Lung microvascular endothelial cell (primary cell): ENCODE measurements around the gene ZFR2. TPM values are rescaled to one million over a fixed set of nuclear protein-coding genes. Genes with fewer than 3 reads are reported as not detected.
"Not testable (repeated sequence)": the region's sequence is repeated elsewhere in the genome, so short reads cannot be mapped to it uniquely, and the experiment has no call there.

Experiments used
- DNase-seq, 2 donors: peaks; one replicate each; pipeline versions ENCODE4 v3.0.0 to v3.0.0-alpha.2; 2010; ENCODE audit warnings: low read depth in 2 of 2
- total RNA-seq: library from RNA; depleted of rRNA; stranded (reverse); fragments of >200 nt; gene quantifications from 2 replicates; pipeline ENCODE4 v1.2.1, GENCODE V29; 2014

ZFR2 gene
- not detected in 2 replicates for total RNA-seq

DNA sequence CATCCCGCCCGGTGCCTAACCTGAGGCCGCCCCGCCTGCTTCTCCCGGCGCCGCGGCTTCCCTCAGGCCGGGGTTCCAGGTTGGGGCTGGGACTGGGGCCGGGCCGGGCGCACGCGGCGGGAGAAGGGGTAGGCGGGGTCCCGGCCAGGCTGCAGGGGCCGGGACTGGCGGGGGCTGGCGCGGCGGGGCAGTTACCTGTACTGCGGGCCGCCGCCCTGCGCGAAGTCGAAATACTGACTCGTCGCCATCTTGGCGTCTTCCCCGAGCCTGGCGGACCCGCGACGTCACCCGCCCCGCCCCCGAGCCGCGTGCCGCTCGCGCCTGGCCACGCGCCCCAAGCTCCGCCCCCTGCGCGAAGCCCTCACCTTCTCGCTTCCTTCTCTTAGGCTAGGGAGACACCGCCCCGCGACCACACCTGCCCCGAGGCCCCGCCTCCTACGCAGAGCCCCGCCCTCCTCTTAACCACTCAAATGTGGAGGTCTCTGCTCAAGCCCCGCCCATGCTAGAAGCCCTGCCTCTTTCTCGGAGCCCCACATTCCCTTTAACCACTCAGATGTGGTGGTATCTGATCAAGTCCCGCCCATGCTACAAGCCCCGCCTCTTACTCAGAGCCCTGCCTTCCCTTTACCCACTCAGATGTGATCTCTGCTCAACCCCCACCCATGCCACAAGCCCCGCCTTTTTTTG is at the start of gene ZFR2:
TSS of gene ZFR2 (minus strand) at position 269 of the 687 bp plus-strand sequence. CDS start at position 248, 21 bp downstream.
- no peak for DNase-seq

DNA sequence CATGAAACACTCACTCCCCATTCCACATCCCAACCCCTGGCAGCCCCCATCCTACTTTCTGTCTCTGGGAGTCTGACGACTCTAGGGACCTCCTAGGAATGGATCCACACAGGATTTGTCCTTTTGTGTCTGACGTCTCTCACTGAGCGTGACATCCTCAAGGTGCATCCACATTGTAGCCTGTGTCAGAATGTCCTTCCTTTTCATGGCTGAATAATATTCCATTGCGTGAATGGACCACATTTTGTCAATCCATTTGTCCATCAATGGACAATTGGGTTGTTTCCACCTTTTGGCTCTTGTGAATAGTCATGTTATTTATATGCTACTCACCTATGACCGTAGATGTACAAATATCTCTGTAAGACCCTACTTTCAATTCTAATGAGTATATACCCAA is 47.2 kb upstream of the ZFR2 start:
- no peak for DNase-seq

DNA sequence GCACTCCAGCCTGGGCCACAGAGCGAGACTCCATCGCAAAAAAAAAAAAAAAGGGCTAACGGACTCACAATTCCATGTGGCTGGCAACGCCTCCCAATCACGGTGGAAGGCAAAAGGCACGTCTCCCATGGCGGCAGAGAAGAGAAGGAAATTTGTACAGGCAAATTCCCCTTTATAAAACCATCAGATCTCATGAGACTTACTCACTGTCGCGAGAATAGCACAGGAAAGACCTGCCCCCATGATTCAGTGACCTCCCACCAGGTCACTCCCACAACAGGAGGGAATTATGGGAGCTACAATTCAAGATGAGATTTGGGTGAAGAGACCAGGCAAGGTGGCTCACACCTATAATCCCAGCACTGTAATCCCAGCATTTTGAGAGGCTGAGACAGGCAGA is 45.4 kb upstream of the ZFR2 start:
- DNase-seq = no peak

- no peak for DNase-seq
These were observed 41.3 kb upstream of the ZFR2 start for GRCh38 chr19:3910105-3910504.

GRCh38 chr19:3908266-3909054 is 39.6 kb upstream of the ZFR2 start:
- DNase-seq = no peak

DNA sequence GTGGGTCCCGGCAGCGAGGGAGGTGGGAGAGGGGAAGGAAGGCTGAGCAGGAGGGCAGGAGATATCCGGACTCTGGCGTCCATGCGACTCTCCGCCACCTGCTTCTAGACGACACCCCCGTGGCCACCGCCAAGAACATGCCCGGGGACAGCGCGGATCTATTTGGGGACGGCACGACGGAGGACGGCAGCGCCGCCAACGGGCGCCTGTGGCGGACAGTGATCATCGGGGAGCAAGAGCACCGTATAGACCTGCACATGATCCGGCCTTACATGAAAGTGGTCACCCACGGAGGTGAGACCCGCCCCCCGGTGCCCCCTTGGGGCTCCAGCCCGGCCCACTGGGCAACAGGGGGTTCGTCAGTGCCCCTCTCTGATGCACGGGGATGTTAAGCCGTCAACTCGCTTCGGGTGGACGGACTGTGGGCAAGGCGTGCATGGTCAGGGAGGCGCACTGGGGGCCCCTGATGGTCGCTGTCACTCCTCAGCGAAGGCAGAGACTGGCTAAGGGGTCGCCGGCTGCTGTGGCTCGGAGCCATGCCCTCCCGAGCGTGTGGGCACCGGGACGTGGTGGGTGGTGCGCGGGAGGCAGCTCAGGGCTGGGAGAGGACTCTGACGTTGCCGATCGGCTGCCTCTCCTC is 38.9 kb upstream of the ZFR2 start:
- no peak for DNase-seq

DNA sequence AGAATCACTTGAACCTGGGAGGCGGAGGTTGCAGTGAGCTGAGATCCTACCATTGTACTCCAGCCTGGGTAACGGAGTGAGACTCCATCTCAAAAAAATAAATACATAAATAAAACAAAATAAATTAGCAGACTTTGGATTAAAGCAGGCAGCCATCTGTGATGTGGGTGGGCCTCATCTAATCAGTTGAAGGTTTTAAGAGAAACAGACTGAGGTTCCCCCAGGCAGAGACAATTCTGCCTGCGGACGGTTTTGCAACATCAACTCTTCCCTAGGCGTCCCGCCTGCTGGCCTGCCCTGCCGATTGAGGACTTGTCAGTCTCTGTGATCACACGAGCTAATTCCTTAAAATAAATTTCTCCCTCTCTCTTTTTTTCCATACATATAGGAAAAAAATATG is 35.4 kb upstream of the ZFR2 start:
- no peak for DNase-seq

GRCh38 chr19:3902317-3902973 is 33.6 kb upstream of the ZFR2 start:
- DNase-seq = peak in 1 of 2 donors; percentile 11

- DNase-seq = no peak
These were observed 30.9 kb upstream of the ZFR2 start for GRCh38 chr19:3899531-3900294.

DNA sequence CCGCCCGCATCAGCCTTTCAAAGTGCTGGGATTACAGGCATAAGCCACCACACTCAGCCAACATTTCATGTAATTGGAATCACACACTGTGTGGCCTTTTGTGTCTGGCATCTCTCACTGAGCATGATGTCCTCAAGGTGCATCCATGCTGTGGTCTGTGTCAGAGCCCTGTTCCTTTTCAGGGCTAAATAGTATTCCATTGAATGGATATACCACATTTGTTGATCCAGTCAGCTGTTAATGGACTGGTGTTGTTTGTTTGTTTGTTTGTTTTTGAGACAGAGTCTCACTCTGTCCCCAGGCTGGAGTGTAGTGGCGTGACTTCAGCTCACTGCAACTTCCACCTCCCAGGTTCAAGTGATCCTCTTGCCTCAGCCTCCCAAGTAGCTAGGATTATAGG is 29.6 kb upstream of the ZFR2 start:
- no peak for DNase-seq

DNA sequence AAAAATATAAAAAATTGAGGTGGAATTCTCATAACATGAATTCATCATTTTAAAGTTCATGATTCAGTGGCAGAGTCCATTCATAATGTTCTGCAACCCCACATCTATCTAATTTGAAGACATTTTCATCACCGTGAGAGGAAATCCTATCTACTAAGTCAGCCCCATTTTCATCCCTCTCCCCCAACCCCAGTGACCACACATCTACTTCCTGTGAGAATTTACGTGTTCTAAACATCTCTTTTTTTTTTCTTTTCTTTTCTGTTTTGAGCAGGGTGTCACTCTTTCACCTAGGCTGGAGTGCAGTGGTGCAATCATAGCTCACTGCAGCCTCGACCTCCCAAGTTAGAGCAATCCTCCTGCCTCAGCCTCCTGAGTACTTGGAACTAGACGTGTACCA is 29.1 kb upstream of the ZFR2 start:
- no peak for DNase-seq

DNA sequence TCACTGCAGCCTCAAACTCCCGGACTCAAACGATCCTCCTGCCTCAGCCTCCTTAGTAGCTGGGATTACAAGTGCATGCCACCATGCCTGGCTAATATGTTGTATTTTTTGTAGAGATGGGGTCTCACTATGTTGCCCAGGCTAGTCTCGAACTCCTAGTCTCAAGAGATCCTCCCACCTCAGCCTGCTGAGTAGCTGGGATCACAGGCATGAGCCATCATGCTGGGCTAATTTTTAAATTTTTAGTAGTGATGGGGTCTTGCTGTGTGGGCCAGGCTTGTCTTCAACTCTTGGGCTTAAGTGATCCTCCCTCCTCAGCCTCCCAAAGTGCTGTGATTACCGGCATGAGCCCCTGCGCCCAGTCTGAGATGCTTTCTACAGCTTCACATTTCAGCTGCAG is 26.9 kb upstream of the ZFR2 start:
- no peak for DNase-seq

DNA sequence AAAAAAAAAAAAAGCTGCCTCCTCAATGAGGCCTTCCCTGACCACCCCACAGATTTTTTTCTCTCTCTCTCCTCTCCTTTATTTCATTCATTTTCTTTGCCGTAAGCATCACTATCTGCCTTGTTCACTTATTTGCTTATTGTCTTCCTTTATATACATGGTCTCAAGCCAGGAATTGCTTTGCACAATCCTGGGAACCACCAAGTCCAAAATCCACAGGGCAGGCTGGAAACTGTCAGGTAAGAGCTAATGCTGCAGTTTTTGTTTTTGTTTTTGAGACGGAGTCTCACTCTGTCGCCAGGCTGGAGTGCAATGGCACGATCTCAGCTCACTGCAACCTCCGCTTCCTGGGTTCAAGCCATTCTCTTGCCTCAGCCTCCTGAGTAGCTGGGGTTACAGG is 26.1 kb upstream of the ZFR2 start:
- DNase-seq = not testable (repeated sequence)

GRCh38 chr19:3893509-3894179 is 24.8 kb upstream of the ZFR2 start:
- DNase-seq = no peak

GRCh38 chr19:3890591-3890990 is 21.8 kb upstream of the ZFR2 start:
- no peak for DNase-seq

- DNase-seq = no peak
These were observed 13.2 kb upstream of the ZFR2 start for GRCh38 chr19:3882041-3882384.

DNA sequence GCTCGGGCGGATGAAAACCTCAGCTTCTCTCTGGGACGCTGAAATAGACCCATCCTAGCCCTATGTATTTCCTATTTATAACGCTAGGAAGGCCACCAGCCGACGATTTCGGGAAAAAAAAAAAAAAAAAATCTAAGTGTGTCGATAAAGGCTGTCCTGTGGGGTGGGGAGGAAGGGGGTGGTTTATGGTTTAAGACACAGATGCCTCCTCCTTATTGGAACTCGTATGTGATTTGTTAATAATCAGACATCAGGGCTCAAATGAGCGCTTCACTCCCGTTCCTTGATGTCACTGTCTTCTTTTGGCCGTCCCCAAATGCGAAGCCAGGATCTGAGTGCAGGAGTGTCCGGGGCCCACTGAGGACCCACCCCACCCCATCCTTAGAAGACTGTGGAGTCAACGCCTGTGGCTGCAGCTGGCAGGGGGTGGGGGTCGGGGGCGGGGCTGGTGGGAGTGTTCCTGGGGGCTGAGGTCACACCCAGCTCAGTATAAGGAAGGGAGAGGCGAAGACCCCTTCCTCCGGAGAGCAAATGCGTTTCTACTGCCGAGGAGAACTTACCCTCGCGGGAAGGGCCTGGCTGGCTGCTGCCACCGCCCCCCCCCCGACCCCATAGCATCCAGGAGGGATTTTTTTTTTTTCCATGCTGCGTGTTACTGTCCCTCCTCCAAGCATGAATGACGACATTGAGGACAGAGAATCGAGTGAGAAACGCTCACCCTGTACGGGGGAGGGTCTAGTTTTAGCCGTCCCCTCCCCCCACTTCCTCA is 12.6 kb upstream of the ZFR2 start:
- no peak for DNase-seq

DNA sequence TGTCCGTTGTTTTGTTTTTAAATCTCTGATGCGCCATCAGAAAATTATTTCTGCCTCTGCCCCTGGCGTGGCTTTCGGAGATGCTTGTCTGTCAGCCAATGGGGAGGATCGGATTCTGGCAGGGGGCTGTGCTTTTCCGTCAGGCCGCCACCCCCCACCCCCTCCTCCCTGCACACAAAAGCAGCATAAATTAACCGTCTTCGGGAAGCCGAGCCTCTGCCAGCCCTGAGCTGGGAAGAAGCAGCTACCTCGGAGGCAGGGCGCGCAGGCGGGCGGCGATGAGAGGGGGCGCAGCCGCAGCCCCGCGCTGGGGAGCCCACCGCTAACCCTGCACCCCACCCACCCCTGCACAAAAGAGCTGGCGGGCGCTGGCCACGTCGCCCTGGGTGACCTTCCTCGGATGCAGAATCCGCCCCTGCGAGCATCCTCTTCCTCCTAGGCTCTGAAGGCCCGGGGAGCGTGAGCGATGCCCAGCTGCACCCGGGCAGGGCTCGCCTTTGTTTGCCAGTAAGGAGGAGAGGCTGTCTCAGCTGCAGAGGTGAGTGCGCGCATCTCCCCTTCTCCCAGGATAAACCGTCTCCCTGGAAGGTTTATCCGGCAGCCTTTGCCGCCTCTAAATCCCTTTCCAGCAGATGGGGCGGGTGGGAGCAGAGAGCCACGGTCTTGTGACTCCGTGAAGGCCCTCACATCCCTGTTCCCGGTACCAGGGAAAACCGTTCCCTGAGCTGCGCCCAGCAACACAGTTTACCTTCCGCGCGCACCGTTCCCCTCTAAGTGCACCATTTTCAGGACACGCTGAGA is 11.8 kb upstream of the ZFR2 start, which contains the start of gene ATCAY:
TSS of gene ATCAY (plus strand) at position 215 of the 801 bp plus-strand sequence. CDS start 5,083 bp downstream, outside the sequence.
- no peak for DNase-seq

GRCh38 chr19:3879656-3880055 is 10.8 kb upstream of the ZFR2 start:
- DNase-seq = no peak
